HG03342 (cell line): ENCODE measurements around the gene SLAIN2.

ENCODE experiments used
- ATAC-seq: cut with Tn5 transposase; IDR thresholded peaks from one replicate; pipeline ENCODE4 v1.9.1; 2021; ENCODE audit warnings: mild to moderate bottlenecking, moderate library complexity; ENCODE audit not compliant: unreplicated experiment

SLAIN2 gene

DNA sequence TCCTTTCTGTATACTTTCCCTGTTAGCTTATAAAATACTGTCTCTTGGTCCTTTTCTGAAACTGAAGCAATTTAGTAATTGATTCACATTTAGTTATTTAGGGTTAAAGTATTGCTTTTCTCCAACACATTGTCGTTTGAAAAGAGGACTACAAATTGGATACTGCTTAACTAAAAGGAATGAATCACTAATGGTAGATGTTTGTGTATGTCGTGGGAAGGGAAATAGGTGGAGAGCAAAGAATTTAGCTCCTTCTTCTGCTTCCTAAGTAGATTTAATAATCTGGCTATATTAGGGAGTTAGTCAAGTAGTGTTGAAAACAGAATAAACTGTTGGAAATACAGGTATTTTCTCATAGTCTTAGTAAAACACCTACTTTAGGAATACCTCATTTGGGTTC, 27.9 kb downstream of the SLAIN2 start:
- ATAC-seq = no peak

DNA sequence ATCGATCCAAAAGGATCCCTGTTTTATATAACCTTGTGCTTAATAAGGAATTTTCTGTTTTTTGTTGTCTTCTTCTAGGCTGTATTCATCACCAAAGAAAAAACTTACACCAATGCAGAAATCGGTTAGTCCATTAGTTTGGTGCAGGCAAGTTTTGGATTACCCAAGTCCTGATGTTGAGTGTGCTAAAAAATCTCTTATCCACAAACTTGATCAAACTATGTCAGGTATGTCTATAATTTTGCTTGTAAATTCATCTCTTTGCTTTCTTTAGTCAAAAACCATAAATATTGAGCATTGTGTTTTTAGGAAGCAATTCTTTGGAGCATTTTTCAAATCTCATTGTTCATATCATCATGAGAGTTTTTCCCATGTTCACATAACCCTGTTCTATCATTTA, 28.4 kb downstream of the SLAIN2 start:
- no peak for ATAC-seq

DNA sequence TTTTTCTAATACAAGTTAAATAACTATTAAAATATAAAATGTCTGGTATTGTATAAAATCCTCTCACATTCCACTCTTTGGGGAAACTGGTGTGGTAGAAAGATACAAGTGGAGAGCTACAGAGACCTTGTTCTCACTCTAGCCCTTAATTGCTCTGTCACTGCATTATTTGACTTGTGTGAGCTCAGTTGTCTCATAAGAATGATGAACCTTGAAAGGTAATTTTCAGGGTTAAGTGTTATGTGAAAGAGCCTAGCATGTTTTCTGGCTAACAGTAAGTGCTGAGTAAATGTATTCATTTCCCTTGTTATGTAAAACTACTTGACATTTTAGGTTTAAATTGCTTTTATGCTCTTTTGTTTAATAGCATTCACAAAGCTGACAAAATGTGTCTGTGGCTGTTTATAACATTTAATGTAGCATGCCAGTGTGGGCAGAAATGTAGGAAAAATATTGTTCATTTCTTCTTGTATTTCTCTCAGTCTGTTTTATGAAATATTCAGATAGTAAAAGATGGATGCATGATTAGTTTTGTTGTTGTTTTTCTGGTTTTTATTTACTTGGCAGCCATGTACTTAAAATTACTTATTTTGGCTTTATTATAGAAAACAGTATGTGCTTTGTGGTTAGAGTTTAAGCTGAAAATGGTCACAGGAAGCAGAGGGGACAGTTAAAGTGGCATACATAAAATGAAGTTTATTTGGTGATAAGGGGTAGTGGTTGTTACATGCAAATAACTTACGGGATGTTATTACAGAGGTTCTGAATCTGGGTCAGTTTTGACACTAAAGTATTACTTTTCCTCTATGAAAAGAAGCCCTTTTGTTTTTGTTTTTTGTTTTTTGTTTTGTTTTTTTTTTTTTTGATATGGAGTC, 29.2 kb downstream of the SLAIN2 start:
- no peak for ATAC-seq

DNA sequence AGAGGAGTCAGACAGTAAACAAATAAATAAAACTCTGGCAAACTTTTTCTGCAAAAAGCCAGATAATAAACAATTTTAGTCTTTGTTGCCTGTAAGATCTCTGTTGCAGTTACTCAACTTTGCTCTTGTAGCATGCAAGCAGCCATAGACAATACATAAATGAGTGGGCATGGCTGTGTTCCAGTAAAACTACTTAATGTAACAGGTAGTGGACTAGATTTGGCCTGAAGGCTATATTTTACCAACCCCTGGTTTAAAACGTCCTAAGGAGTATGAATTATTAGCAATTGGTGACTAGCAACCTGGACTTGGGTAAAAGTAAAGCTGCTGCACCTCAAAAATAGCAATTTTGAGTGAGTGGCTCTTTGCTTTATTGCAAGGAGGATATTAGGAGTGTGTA, 30.9 kb downstream of the SLAIN2 start:
- no peak for ATAC-seq

DNA sequence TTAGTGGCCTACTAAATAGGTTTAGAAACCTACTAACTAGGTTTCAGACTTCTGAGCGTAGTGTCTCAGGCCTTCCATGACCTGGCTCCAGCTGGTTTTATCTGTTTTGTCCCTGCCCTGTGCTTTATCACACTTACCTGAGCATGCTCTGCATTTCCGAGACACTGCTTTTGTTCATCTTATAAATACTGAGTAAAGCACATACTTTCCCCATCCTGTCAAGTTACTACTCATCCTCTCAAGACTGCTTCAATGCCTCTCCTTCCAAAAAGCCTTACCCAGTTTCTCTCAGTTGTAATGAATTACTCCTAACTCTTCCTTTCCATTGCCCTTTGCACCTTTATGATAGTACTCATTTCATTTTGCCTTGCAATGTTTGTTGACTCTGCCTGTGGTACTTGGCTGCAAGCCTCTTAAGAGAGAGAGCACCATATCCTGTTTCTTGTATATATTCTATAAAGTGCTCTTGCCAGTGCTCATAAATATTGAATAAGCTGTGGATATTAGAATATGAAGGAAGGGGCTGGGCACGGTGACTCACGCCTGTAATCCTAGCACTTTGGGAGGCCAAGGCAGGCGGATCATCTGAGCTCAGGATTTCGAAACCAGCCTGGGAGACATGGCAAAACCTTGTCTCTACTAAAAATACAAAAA, 34.4 kb downstream of the SLAIN2 start:
- no peak for ATAC-seq

DNA sequence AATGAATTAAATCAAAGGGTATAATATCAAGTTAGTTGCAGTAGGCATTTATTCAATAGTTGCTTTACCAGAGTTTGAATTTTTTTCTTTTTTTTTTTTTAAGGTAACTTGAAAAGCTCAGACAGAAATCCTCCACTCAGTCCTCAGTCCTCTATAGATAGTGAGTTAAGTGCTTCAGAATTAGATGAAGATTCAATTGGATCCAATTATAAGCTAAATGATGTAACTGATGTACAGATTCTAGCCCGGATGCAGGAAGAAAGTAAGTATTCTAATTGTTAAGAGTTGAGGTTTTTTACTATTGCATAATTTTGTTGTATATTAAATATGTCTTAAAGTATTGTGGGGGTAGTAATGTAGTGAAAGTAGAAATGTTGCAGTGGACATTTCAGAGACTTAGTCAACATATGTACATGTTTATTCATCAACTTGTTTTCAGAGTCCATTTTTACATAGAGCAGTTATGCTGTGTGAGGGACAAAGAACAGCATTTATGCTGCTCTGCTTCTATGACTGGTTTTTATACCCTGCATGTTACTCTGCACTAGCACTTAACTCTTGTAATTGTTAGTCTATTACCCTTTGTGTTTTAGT, 38.4 kb downstream of the SLAIN2 start:
- no peak for ATAC-seq

DNA sequence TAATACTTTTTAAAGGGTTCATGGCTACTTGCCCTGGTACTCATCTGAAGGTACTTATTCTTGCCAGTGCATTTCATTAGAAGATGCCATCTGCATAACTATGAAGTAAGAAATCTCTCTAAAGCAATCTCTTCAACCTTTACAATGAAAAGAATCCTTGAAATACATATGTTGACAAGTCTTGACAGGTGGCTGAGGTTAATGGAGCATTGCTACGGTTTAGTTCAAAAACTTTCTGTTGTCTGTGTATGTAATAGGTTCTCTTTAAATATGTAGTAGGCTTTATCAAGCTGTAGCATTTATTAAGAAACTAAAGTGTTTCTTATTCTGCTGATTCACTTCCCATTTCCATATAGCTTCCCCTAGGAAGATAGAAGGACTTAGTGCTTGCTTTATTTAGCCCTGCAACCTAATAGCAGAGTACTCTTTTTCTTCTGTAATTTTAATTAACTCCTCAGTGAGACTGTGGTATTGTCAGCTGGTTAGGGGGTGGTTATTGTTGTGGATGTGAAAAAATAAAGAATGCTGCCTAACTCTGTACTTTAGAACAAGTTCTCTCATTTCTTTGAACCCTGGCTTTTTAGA, 39.3 kb downstream of the SLAIN2 start:
- no peak for ATAC-seq

DNA sequence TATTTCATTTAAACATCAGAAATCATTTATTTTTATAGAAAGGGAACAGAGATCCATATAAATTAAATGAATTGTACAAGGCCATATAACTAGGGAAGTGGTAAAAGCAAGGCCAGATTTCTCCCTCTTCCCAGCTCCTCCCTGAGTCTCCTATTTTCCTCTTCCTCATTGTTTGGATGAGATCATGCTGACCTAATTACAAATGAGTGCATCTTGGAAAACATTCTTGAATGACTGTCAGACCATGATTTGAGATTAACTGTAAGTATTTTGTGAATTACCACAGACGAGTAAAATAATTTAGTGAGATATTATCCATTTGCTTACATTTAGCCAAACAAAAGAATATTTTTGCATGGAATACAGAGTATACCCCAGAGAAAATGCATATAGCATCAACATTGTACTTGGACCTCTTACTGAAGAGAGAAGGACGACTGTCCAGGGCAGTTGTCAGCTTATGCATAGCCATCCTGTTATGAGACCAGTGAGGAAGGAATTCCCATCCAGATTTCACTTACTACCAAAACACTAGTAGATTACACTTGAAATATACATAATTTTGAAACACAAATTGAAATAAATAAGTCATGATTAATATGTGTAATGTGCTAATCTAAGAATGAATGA, 47.3 kb downstream of the SLAIN2 start:
- no peak for ATAC-seq

DNA sequence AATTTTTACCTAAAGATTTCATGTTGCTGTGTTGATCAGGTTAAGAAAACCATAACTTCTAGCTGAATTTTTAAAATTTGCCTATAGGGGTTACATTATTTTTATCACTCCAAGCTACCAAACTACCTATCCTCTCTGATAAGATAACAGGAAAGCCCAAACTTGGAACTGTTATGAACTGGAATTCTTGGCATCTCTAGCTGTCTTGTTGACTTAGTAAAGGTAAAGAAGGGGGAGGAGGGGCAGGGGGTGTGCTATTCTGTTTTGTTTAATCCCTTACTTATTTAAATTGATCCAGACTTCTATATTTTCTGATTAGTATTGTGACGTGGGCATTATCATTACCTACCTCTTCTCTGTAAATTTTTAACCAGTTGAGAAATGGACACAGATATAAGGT, 54.7 kb downstream of the SLAIN2 start:
- ATAC-seq = no peak

DNA sequence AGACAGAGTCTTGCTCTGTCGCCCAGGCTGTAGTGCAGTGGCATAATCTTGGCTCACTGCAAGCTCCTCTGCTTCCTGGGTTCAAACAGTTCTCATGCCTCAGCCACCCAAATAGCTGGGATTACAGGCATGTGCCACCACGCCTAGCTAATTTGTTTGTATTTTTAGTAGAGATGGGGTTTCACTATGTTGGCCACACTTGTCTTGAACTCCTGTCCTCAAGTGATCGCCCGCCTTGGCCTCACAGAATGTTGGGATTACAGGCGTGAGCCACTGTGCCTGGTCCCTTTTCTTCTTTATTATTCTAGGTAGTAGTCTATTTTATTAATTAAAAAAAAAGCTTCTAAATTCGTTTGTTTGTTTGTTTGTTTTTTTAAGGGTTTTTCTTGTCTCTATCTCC, 59.1 kb downstream of the SLAIN2 start:
- ATAC-seq = no peak

DNA sequence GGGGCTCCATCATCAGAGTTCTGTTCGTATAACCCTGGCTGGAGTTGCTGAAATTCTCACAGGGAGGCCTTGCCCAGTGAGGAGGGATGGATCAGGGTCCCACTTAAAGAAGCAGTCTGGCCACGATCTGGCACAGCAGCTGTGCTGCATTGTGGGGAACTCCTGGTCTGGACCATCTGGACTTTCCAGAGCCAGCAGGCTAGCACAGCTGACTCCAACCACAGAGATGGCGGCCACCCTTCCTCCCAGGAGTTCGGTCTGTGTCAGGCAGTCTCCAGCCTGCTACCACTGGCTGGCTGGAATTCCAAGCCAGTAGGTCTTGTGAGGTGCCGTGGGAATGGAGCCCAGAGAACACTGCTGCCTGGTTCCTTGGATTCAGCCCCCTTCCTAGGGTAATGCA, 62.0 kb downstream of the SLAIN2 start:
- ATAC-seq = no peak

DNA sequence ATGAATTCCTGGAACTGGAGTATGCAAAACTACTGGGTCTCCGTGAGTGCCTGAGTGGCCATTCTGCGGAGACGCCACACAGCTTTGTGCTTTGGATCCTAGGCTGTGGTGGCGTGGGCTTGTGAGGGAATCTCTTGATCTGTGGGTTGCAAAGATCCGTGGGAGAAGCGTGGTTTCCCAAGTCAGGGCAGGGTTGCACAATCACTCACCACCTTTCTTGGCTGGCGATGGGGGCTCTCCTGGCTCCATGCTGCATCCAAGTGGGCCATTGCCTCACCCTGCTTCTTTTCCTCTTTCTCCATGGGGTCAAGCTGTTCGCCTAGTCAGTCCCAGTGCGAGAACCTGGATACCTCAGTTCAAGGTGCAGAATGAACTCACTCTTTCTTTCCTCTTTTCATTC, 62.5 kb downstream of the SLAIN2 start:
- ATAC-seq = no peak

DNA sequence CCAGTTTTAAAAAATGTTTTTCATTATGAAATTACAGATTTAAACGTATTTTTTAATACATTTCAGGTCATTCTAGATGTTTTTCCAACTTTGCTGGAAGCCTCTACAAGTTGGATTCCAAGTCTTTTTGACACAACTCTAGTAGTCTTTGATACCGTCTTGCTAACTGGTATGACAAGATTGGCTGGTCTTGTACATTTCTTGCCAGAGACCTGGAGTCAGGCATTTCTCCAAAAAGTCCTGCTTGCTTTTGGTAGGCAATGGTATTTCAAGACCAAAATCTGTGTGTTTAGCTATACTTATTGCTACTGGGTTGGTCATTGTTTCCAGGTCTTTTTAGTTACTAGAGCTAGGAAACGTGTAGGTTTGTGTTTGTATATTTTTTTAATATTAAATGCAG, 64.6 kb downstream of the SLAIN2 start:
- ATAC-seq = no peak

DNA sequence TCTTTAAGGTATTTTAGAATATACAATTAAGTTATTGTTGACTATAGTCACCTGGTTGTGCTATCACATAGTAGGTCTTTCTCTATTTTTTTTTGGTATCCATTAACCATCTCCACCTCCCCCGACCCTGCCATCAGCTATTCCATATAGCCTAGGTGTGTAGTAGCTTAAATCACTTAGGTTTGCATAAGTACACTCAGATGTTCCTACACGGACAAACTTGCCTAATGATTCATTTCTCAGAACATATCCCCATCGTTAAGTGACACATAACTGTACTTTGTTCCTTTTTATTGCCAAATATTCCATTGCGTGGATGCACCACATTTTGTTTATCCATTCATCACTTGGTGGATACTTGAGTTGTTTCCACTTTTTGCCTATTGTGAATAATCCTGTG, 67.9 kb downstream of the SLAIN2 start:
- ATAC-seq = no peak

DNA sequence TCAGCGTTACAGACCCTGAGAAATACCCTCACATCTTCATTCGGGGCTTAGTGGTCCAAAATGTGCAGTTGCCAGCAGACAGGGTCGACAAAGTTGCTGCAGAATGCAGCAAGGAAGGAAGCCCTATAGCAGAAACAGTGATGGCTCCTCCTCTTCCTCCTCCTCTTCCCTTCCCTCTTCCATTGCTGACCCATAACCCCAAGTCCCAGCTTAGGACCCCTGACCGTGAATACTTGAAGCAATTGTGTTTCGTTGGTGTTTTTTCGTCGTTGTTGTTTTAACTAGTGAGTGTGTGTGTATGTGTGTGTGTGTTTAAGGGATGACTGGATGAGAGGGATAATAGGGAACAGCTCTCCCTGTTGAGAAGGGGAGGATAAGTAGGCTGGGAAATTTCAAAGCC, 69.5 kb downstream of the SLAIN2 start:
- ATAC-seq = no peak

DNA sequence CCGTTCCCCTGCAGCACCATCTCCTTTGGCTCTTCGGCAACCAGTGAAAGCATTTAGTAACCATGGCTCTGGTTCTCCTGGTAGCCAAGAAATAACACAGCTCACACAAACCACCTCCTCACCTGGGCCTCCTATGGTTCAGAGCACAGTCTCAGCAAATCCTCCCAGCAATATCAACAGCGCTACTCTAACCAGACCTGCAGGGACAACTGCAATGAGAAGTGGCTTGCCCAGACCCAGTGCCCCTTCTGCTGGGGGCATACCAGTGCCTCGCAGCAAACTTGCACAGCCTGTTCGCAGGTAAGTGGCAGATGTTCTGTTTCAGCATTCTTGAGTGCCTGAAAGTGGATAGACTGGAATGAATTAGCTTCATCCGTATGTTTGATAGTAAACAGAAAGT, 78.8 kb downstream of the SLAIN2 start:
- no peak for ATAC-seq

DNA sequence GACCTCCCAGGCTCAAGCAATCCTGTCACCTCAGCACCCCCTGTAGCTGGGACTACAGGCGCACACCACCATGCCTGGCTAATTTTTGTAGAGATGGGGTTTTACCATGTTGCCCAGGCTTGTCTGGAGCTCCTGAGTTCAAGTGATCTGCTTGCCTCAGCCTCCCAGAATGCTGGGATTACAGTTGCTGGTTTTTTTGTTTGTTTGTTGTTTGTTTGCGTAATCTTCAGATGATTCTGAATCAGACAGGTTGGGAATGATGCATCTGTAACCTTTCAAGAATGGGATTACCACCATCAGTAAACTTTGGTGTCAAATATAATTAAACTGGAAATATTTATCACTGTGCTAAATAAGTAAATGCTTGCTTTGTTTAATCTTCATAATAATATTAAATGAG, 79.8 kb downstream of the SLAIN2 start:
- no peak for ATAC-seq

DNA sequence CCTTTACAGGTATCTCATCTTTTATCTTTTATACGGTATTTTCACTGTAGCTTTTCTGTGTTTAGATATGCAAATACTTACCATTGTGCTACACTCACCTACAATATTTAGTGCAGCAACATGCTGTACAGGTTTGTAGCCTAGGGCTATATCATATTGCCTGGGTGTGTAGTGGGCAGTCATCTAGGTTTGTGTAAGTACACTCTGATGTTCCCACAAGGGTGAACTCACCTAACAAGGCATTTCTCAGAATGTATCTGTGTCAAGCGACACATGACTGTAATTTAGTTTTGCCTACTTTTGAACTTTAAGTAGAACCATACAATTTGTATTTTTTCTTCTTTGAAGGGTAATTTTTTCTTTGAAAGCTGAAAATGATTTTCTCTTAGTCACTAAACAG, 87.6 kb downstream of the SLAIN2 start:
- no peak for ATAC-seq

DNA sequence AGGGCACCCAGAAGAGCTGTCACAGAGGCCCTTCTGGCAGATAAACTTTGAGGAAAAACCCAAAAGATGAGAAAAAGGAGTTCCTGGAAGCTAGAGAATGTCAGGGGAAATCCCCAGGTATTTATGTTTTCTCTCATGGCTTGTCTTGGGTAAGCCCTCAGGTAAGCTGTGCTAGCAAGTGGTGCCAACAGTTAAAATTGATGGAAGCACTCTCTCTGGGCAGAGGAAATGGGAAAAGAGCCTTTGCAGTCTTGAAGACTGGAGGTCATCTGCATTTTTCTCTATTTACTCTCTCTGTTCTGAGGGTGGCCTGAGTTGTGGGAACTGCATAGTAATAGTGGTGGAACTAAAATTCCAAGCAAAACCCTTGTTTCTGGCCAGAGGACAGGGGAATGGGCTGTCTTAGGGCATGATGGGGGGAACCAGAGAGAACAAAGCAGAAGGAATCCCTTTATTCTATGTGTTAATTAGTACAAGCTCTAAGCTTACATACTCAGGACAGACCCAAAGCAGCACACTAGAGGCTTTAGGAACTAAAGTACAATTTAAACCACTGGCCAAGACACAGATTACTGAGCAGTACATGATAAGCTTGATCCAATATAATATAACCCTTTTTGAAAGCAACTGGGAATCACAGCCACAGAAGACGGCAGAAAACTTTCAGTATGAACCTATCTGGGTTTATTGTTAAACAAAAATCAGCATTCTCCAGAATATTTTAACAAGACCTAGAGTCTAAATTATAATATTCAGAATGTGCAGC, 88.6 kb downstream of the SLAIN2 start:
- ATAC-seq = no peak

DNA sequence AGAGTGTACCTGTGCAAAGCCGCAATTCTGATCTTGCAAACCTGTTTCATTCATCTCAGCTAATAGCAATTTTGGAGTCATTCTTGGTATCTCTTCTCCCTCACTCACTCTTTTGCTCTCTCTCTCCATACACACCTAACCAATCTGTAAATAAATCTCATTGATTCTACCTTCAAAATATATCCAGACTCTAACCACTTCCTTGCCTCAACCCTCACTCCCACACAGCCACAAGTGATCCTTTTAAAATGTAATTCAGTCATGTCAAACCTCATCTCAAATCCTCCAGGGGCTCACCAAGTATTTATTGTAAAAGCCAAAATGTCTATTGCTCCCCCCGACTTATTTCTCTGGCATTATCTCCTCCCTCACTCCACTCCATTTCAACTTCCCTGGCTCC, 90.1 kb downstream of the SLAIN2 start:
- no peak for ATAC-seq

DNA sequence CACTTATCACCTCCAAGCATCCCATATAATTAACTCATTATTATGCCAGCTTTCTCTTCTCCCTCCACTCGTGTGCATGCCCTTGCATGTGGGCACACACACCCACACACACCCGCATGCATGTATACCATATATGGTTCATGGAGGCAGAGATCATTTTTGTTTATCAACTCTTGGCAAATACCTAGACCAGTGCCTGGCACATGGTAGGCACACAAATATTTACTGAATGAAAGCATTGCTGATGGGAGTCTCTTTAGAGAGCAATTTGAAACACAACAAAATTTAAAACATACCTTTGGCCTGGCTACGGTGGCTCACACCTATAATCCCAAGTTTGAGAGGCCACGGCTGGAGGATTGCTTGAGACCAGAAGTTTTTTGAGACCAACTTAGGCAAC, 90.7 kb downstream of the SLAIN2 start:
- ATAC-seq = no peak
